NCI-H1436 (cell line): ENCODE results near the gene SLC44A1.

Source experiments
- DNase-seq: peaks from one replicate; lab custom pipeline; 2025; lab: John Stamatoyannopoulos, UW

Gene SLC44A1

GRCh38 chr9:105393576-105394344 is 149.3 kb downstream of the SLC44A1 start:
- DNase-seq: no peak

- DNase-seq: no peak
These were observed 152.0 kb downstream of the SLC44A1 start for GRCh38 chr9:105396441-105396840.

GRCh38 chr9:105396901-105397300 is 152.4 kb downstream of the SLC44A1 start:
- DNase-seq: no peak

GRCh38 chr9:105399117-105399516 is 154.7 kb downstream of the SLC44A1 start:
- DNase-seq: no peak

- no peak for DNase-seq
These were observed 157.2 kb downstream of the SLC44A1 start for GRCh38 chr9:105401651-105402050.

- DNase-seq: no peak
These were observed 159.2 kb downstream of the SLC44A1 start for GRCh38 chr9:105403552-105404248.

- no peak for DNase-seq
These were observed 161.2 kb downstream of the SLC44A1 start for GRCh38 chr9:105405514-105406131.

- no peak for DNase-seq
These were observed 161.9 kb downstream of the SLC44A1 start for GRCh38 chr9:105406369-105406768.

- DNase-seq: no peak
These were observed 169.1 kb downstream of the SLC44A1 start for GRCh38 chr9:105413525-105413924.

- DNase-seq: peak; percentile 64
These were observed 170.7 kb downstream of the SLC44A1 start for GRCh38 chr9:105414947-105415661.

- DNase-seq: no peak
These were observed 171.2 kb downstream of the SLC44A1 start for GRCh38 chr9:105415662-105415980.

- DNase-seq: no peak
These were observed 172.4 kb downstream of the SLC44A1 start for GRCh38 chr9:105416840-105417239.

- DNase-seq: no peak
These were observed 174.4 kb downstream of the SLC44A1 start for GRCh38 chr9:105418588-105419500.

- DNase-seq: no peak
These were observed 175.6 kb downstream of the SLC44A1 start for GRCh38 chr9:105419816-105420597.

- no peak for DNase-seq
These were observed 176.7 kb downstream of the SLC44A1 start for GRCh38 chr9:105421154-105421553.

- no peak for DNase-seq
These were observed 177.4 kb downstream of the SLC44A1 start for GRCh38 chr9:105421864-105422263.

GRCh38 chr9:105425816-105426433 is 181.5 kb downstream of the SLC44A1 start:
- DNase-seq: peak; percentile 6

- no peak for DNase-seq
These were observed 182.2 kb downstream of the SLC44A1 start for GRCh38 chr9:105426657-105427056.

- no peak for DNase-seq
These were observed 187.2 kb downstream of the SLC44A1 start for GRCh38 chr9:105431424-105432246.
